Activated CD4-positive, alpha-beta T cell treated with anti-CD3 and anti-CD28 coated beads, Interleukin-2, amount 10 ng/mL, durations not matched to agents 24 days and 14 days (primary cell): ENCODE results near the gene DISP2. TPM values are rescaled to one million over a fixed set of nuclear protein-coding genes. Genes with fewer than 3 reads are reported as not detected.

ENCODE experiments used
- DNase-seq: peaks from one replicate; pipeline ENCODE4 v3.0.0; 2022
- H3K27ac Mint-ChIP-seq: one replicate; pipeline ENCODE4 v1.8.0; 2022; ENCODE audit warnings: mild to moderate bottlenecking, mixed read lengths
- H3K27me3 Mint-ChIP-seq: one replicate; pipeline ENCODE4 v1.8.0; 2022; ENCODE audit warnings: mixed read lengths
- H3K36me3 Mint-ChIP-seq: one replicate; pipeline ENCODE4 v1.8.0; 2022; ENCODE audit warnings: low read depth, mild to moderate bottlenecking, mixed read lengths
- H3K4me1 Mint-ChIP-seq: one replicate; pipeline ENCODE4 v1.8.0; 2021; ENCODE audit warnings: mixed read lengths
- H3K4me3 Mint-ChIP-seq: one replicate; pipeline ENCODE4 v1.8.0; 2022; ENCODE audit warnings: mild to moderate bottlenecking, moderate library complexity, mixed read lengths
- H3K9me3 Mint-ChIP-seq: one replicate; pipeline ENCODE4 v1.8.0; 2021; ENCODE audit warnings: mixed read lengths
- intact Hi-C: fragments of 100-400 bp; cut with micrococcal nuclease; formaldehyde crosslinking; loops from one replicate; pipeline ENCODE4 v1.15.1; 2023
- total RNA-seq: library from RNA; stranded (reverse); gene quantifications from 2 replicates; pipeline ENCODE4 v1.2.3, GENCODE V29; 2022

DISP2 gene
- total RNA-seq, 1 donor from 2014 or later: 0.05 TPM

DNA sequence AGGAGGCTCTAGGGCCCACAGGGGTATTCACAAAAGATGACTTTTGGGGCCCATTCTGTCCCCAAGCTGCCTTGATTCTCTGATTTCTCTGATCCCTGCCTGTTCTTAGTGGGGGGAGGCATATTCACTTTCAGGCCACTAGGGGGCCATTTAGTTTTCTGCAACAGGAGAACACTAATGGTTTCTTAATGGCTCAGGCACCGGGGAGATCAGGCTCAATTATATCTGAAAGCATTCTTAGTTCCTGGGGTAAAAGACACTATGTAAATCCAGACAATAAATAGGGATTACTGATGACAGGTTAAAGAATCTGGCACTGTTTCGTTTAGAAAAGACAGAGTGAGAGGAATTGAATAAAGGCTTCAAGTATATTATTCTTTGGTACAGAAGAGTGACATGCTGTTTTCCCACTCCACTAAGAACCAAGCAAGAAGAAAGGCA is 37.1 kb upstream of the DISP2 start:
- Mint-ChIP-seq H3K27ac (no peak overlapping the region), H3K4me1 (peaks cover 23% of the 10 kb centered on the region), H3K9me3 (no peaks in the 10 kb centered on the region), H3K27me3 (peaks cover 36% of the 10 kb centered on the region), H3K4me3 (no peak overlapping the region), H3K36me3 (peaks cover 4% of the 10 kb centered on the region)
- peak; percentile 89 for DNase-seq
- intact Hi-C loops: loop anchor here (1.0 to 5.0 kb wide), 4 partner anchors 11 to 274 kb away; partner anchors contain the start of gene ANKRD63

DNA sequence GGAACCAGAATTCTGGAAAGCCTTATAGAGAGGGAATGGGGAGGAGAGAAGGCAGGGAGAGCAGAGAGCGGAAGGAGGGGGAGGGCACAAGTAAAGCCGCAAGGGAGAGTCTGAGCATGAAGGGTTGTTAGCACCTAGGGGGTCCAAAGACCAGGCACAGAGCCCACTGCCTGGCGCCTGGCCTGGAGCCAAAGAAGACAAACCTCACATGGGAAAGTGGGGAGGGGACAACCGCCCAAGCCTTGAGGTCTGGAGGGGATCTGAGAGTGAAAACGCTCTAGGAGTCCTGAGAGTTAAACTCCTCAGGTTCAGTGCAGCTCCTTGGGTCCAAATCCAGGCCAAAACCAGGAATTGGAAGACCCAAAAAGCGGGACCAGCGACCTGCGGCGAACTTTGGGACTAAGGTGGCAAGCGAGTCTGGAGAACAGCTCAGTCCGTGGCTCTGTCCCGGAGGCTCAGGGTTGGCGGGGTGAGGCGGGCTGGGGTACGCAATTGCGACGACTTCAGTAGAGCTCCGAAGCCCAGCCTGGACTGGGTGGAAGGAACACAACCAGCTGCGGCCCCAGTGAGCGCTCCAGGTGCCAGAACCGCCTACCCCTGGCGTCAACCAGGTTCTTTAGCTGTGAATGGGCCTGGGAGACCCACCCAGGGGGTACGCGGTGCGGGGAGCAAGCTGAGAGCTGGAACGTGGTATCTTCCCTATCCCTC is 35.3 kb upstream of the DISP2 start:
- peak; percentile 61 for DNase-seq
- H3K4me1 Mint-ChIP-seq: peaks cover 26% of the 10 kb centered on the region
- peaks cover 9% of the 10 kb centered on the region for H3K36me3 Mint-ChIP-seq
- peaks cover 21% of the 10 kb centered on the region for H3K27me3 Mint-ChIP-seq
- peak overlapping the region; percentile 82 for H3K4me3 Mint-ChIP-seq
- H3K27ac Mint-ChIP-seq: peak overlapping the region; percentile 76
- no peaks in the 10 kb centered on the region for H3K9me3 Mint-ChIP-seq
- intact Hi-C loops: loop anchor here (1.0 to 5.0 kb wide), 6 partner anchors 12 to 275 kb away; partner anchors contain the start of genes ANKRD63 and PLCB2

GRCh38 chr15:40323239-40323952 is 34.6 kb upstream of the DISP2 start, which contains the start of gene INAFM2:
Gene INAFM2 (plus strand): TSS chr15:40323692. CDS start chr15:40324056, 364 bp downstream.
- Mint-ChIP-seq H3K9me3 (no peaks in the 10 kb centered on the region), H3K4me1 (peaks cover 31% of the 10 kb centered on the region), H3K4me3 (peak within 1 kb of the TSS; percentile 82), H3K27me3 (peaks cover 16% of the 10 kb centered on the region), H3K27ac (no peak within 1 kb of the TSS), H3K36me3 (peaks cover 10% of the 10 kb centered on the region)
- intact Hi-C loops: loop anchor here (1.0 to 5.0 kb wide), 6 partner anchors 11 to 276 kb away; partner anchors contain the start of genes ANKRD63 and PLCB2
- DNase-seq: peak; percentile 97

- intact Hi-C loops: loop anchor here (1.0 to 5.0 kb wide), 6 partner anchors 10 to 277 kb away; partner anchors contain the start of genes ANKRD63 and PLCB2
- peaks cover 36% of the 10 kb centered on the region for H3K4me1 Mint-ChIP-seq
These were observed 33.8 kb upstream of the DISP2 start for GRCh38 chr15:40323953-40324937.

DNA sequence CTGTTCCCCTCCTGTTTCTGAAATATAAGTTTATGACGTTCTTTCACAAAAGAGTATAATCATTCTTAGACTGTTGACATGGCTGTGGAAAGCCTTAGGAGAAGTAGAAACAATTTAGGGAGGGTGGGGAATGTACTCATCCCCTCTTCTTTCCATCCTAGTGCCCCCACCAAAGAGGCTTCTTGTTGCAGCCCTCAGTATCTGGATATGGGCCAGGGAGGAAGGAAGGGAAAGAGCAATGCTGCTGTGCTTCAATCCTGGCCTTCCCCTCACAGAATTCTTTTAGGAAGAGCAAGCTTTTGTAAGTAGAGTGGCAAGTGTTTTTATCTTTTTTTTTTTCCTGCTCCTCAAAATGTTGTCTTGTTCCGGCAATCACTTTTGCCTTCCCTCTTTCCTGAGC is 32.8 kb upstream of the DISP2 start:
- peak overlapping the region; percentile 78 for H3K4me3 Mint-ChIP-seq
- peaks cover 10% of the 10 kb centered on the region for H3K36me3 Mint-ChIP-seq
- DNase-seq: no peak
- H3K27me3 Mint-ChIP-seq: peaks cover 7% of the 10 kb centered on the region
- no peaks in the 10 kb centered on the region for H3K9me3 Mint-ChIP-seq
- H3K4me1 Mint-ChIP-seq: peaks cover 36% of the 10 kb centered on the region
- H3K27ac Mint-ChIP-seq: no peak overlapping the region
- intact Hi-C loops: no loop called here

More at GRCh38 chr15:40323953-40324937, 33.8 kb upstream of the DISP2 start:
- peaks cover 10% of the 10 kb centered on the region for H3K36me3 Mint-ChIP-seq
- DNase-seq: peak; percentile 76
- H3K27ac Mint-ChIP-seq: peak overlapping the region; percentile 14
- H3K9me3 Mint-ChIP-seq: no peaks in the 10 kb centered on the region
- peaks cover 14% of the 10 kb centered on the region for H3K27me3 Mint-ChIP-seq
- peak overlapping the region; percentile 78 for H3K4me3 Mint-ChIP-seq

DNA sequence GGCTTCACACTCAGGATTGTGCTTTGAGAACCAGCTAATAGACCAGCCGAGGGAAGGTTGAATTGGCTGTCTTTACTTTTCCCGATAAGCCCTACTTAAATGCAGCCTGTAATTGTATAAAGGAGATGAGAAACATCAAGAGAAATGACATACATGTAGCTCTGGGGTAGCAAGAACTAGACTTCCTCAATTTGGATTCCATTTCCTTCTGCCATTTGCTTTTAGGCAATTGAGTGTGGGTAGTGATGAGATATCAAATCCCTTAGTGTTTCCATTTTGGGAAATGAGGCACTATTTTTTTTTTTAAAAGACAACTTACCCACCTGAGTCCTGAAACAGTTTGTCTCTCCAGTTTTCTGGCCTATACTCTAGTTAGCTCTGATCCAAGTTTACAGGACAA is 32.3 kb upstream of the DISP2 start:
- H3K4me1 Mint-ChIP-seq: peaks cover 36% of the 10 kb centered on the region
- no peak for DNase-seq
- intact Hi-C loops: no loop called here
- H3K27ac Mint-ChIP-seq: no peak overlapping the region
- H3K27me3 Mint-ChIP-seq: peaks cover 5% of the 10 kb centered on the region
- no peaks in the 10 kb centered on the region for H3K9me3 Mint-ChIP-seq
- H3K36me3 Mint-ChIP-seq: peaks cover 10% of the 10 kb centered on the region
- no peak overlapping the region for H3K4me3 Mint-ChIP-seq

DNA sequence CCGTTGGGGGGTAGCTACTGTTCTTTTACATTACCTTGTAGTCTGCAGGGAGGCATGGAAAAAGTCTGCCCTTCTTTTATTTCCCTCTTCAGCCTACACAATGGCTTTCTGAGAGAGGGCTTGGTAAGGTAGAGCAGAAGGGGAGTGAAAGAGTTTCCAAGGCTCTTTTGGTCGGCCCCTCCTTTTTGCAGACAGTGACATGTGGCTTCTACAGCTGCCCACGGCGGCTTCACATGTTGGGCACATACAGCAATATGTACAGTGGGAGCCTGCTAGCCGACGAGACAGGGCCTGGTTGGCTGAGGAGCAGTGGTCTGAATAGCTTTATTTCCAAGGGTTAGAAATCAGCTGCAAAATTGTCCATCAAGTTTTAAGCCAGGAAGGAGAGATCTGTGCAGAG is 30.6 kb upstream of the DISP2 start:
- no peak for DNase-seq
- H3K27ac Mint-ChIP-seq: no peak overlapping the region

DNA sequence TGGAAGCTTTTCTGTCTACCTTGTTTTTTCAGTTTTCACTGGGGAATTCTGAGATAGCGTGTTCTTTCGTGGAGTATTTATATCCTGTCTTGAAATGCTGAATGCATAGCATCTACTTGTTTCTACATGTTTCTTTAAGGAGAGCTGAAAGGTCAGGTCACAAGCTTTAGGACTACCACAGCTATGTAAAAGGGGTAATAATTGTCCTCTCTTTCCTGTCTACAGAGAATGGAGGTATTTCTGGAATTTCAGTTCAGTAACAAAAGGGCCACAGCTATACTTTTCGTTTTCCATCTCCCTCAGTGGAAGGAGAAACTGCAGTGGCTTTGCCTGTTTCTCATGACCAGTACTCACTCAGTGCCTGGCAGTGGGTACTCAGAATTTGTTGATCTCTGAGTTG is 29.8 kb upstream of the DISP2 start:
- peaks cover 20% of the 10 kb centered on the region for H3K4me1 Mint-ChIP-seq
- DNase-seq: no peak
- intact Hi-C loops: no loop called here
- H3K27me3 Mint-ChIP-seq: peaks cover 3% of the 10 kb centered on the region
- no peak overlapping the region for H3K27ac Mint-ChIP-seq
- no peaks in the 10 kb centered on the region for H3K9me3 Mint-ChIP-seq
- peaks cover 10% of the 10 kb centered on the region for H3K36me3 Mint-ChIP-seq
- H3K4me3 Mint-ChIP-seq: no peak overlapping the region

More for the DNA sequence above, 30.6 kb upstream of the DISP2 start:
- Mint-ChIP-seq H3K9me3 (no peaks in the 10 kb centered on the region), H3K27me3 (peaks cover 3% of the 10 kb centered on the region), H3K4me1 (peaks cover 24% of the 10 kb centered on the region), H3K36me3 (peaks cover 10% of the 10 kb centered on the region), H3K4me3 (no peak overlapping the region)
- intact Hi-C loops: no loop called here

GRCh38 chr15:40328751-40329150 is 29.3 kb upstream of the DISP2 start:
- DNase-seq: no peak
- Mint-ChIP-seq H3K4me1 (peaks cover 21% of the 10 kb centered on the region), H3K27ac (no peak overlapping the region), H3K27me3 (peaks cover 3% of the 10 kb centered on the region), H3K9me3 (no peaks in the 10 kb centered on the region), H3K4me3 (no peak overlapping the region), H3K36me3 (peaks cover 10% of the 10 kb centered on the region)
- intact Hi-C loops: no loop called here

DNA sequence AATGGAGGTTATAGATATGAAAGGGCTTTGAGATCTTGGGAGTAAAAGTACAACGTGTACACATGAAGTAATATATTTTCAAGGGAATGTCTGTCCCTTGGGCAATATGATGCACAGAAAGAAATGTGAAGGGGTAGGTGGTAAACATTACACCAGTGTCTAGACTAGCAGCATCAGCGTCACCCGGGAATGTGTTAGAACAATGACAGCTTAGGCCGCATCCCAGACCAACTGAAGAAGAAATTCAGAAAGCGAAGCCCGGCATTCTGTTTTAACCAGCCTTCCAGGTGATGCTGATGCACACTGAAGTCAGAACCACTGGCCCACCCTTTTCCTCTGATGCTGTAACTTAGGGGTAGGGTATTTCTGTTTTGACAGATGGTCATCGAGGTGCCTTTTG is 28.2 kb upstream of the DISP2 start:
- Mint-ChIP-seq H3K36me3 (peaks cover 10% of the 10 kb centered on the region), H3K4me3 (no peak overlapping the region), H3K27me3 (peaks cover 3% of the 10 kb centered on the region), H3K27ac (no peak overlapping the region), H3K9me3 (no peaks in the 10 kb centered on the region), H3K4me1 (peaks cover 26% of the 10 kb centered on the region)
- DNase-seq: no peak
- intact Hi-C loops: no loop called here

DNA sequence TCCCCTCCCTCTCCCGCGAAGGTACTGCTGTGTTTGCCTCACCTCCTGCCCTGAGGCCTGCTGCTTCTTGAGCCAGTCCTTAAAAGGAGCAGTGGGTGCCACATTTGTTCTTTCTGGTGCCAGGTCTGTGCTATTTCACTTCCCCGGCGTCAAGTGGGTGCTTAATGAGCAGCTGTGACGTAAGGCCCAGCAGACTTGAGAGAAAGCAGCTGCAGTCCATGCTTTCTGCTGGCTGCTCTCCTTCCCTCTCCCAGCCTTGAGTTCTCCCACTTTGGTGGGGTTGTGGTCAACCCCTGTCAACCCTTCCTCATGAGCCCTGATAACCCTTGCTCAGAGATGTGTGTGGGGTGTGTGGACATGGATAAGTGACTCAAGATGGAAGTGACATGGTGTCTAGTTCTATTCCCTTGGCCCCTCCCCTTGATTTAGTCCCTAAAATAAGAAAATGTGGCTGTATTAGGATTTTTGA is 27.6 kb upstream of the DISP2 start:
- intact Hi-C loops: no loop called here

DNA sequence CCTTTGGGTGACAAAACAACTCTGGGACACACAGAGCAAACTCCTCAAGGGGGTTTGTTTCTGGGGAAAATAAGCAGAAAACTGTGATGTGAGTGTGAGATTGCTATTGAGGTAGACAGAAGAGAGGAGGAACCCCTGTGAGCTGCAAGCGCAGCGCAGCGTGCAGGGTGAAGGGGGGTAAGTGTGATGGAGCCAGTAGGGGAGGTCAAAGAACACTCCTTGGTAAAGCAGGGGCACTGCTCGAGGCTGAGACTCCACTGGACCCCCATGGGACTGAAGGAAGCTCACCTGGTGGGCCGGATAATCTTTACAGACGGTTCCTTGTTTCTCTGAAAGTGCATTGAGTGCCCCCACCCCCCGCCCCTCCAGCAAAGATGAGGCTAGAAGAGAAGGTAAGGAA is 27.0 kb upstream of the DISP2 start:
- no peak overlapping the region for H3K27ac Mint-ChIP-seq
- no peak for DNase-seq
- intact Hi-C loops: no loop called here

More for the DNA sequence above, 27.6 kb upstream of the DISP2 start:
- peaks cover 7% of the 10 kb centered on the region for H3K36me3 Mint-ChIP-seq
- no peak overlapping the region for H3K4me3 Mint-ChIP-seq
- H3K9me3 Mint-ChIP-seq: no peaks in the 10 kb centered on the region
- H3K4me1 Mint-ChIP-seq: peaks cover 21% of the 10 kb centered on the region
- no peak for DNase-seq
- H3K27me3 Mint-ChIP-seq: no peaks in the 10 kb centered on the region
- no peak overlapping the region for H3K27ac Mint-ChIP-seq

GRCh38 chr15:40331637-40332036 is 26.4 kb upstream of the DISP2 start:
- peaks cover 3% of the 10 kb centered on the region for H3K36me3 Mint-ChIP-seq
- H3K4me3 Mint-ChIP-seq: no peak overlapping the region
- H3K9me3 Mint-ChIP-seq: no peaks in the 10 kb centered on the region
- H3K27ac Mint-ChIP-seq: no peak overlapping the region
- DNase-seq: no peak
- H3K27me3 Mint-ChIP-seq: no peaks in the 10 kb centered on the region
- H3K4me1 Mint-ChIP-seq: peaks cover 19% of the 10 kb centered on the region
- intact Hi-C loops: no loop called here

More for the DNA sequence above, 27.0 kb upstream of the DISP2 start:
- H3K36me3 Mint-ChIP-seq: peaks cover 5% of the 10 kb centered on the region
- H3K27me3 Mint-ChIP-seq: no peaks in the 10 kb centered on the region
- no peak overlapping the region for H3K4me3 Mint-ChIP-seq
- peaks cover 19% of the 10 kb centered on the region for H3K4me1 Mint-ChIP-seq
- no peaks in the 10 kb centered on the region for H3K9me3 Mint-ChIP-seq
